ENCODE measurements around the gene RGS6. TPM values are rescaled to one million over a fixed set of nuclear protein-coding genes. Genes with fewer than 3 reads are reported as not detected.

RGS6 gene
- total RNA-seq, 2 donors from 2014 or later = 3.2 TPM; not detected in 1

- 60% methylated on average over 3 of the region's 3 CpGs for WGBS
- Histone ChIP-seq H3K4me1 (replicated peaks) (no peaks in the 10 kb centered on the region), H3K9me3 (no peaks in the 10 kb centered on the region), H3K36me3 (no peaks in the 10 kb centered on the region), H3K4me3 (no peak overlapping the region), H3K27ac (no peak overlapping the region), H3K27me3 (replicated peaks; ENCODE audit: insufficient read depth) (no peaks in the 10 kb centered on the region)
- DNase-seq (ENCODE audit: low spot score) = no peak
- intact Hi-C loops (cut with DNase I) = no loop called here
- TF ChIP-seq POLR2AphosphoS5 (IDR thresholded peaks at IDR 0.05) (no peak), POLR2A (IDR thresholded peaks at IDR 0.05) (no peak), CTCF (IDR thresholded peaks at IDR 0.05) (no peak)
Measured at GRCh38 chr14:72060460-72060859, 128.2 kb downstream of the RGS6 start.

GRCh38 chr14:72060917-72061316 lies 128.7 kb downstream of the RGS6 start:
- Histone ChIP-seq H3K27me3 (replicated peaks; ENCODE audit: insufficient read depth) (no peaks in the 10 kb centered on the region), H3K4me1 (replicated peaks) (no peaks in the 10 kb centered on the region), H3K9me3 (no peaks in the 10 kb centered on the region), H3K36me3 (no peaks in the 10 kb centered on the region), H3K27ac (no peak overlapping the region), H3K4me3 (no peak overlapping the region)
- intact Hi-C loops (cut with DNase I) = no loop called here
- TF ChIP-seq POLR2AphosphoS5 (IDR thresholded peaks at IDR 0.05) (no peak), POLR2A (IDR thresholded peaks at IDR 0.05) (no peak), CTCF (IDR thresholded peaks at IDR 0.05) (no peak)
- 75% methylated on average over 1 of the region's 1 CpG for WGBS
- no peak for DNase-seq (ENCODE audit: low spot score)

- no peaks in the 10 kb centered on the region for H3K27me3 ChIP-seq (replicated peaks; ENCODE audit: insufficient read depth)
- no peaks in the 10 kb centered on the region for H3K36me3 ChIP-seq
- intact Hi-C loops (cut with DNase I) = no loop called here
- no peak for TF ChIP-seq POLR2A (IDR thresholded peaks at IDR 0.05)
- TF ChIP-seq POLR2AphosphoS5 (IDR thresholded peaks at IDR 0.05) = no peak
- no peak for TF ChIP-seq CTCF (IDR thresholded peaks at IDR 0.05)
- no peak for DNase-seq (ENCODE audit: low spot score)
- no peaks in the 10 kb centered on the region for H3K9me3 ChIP-seq
- no peak overlapping the region for H3K27ac ChIP-seq
- H3K4me3 ChIP-seq = no peak overlapping the region
- H3K4me1 ChIP-seq (replicated peaks) = no peaks in the 10 kb centered on the region
- WGBS = 66% methylated on average over 1 of the region's 1 CpG
Measured at GRCh38 chr14:72061718-72062117, 129.5 kb downstream of the RGS6 start.

- H3K9me3 ChIP-seq = no peaks in the 10 kb centered on the region
- 67% methylated on average over 4 of the region's 4 CpGs for WGBS
- TF ChIP-seq CTCF (IDR thresholded peaks at IDR 0.05) (no peak), POLR2AphosphoS5 (IDR thresholded peaks at IDR 0.05) (no peak), POLR2A (IDR thresholded peaks at IDR 0.05) (no peak)
- H3K27ac ChIP-seq = no peak overlapping the region
- intact Hi-C loops (cut with DNase I) = no loop called here
- DNase-seq (ENCODE audit: low spot score) = no peak
- H3K4me1 ChIP-seq (replicated peaks) = no peaks in the 10 kb centered on the region
- no peaks in the 10 kb centered on the region for H3K27me3 ChIP-seq (replicated peaks; ENCODE audit: insufficient read depth)
- no peak overlapping the region for H3K4me3 ChIP-seq
- no peaks in the 10 kb centered on the region for H3K36me3 ChIP-seq
Measured at GRCh38 chr14:72063761-72064282, 131.6 kb downstream of the RGS6 start.

GRCh38 chr14:72064501-72064900 lies 132.3 kb downstream of the RGS6 start:
- no peaks in the 10 kb centered on the region for H3K36me3 ChIP-seq
- no peaks in the 10 kb centered on the region for H3K9me3 ChIP-seq
- DNase-seq (ENCODE audit: low spot score) = no peak
- H3K4me1 ChIP-seq (replicated peaks) = no peaks in the 10 kb centered on the region
- intact Hi-C loops (cut with DNase I) = no loop called here
- H3K4me3 ChIP-seq = no peak overlapping the region
- no peaks in the 10 kb centered on the region for H3K27me3 ChIP-seq (replicated peaks; ENCODE audit: insufficient read depth)
- TF ChIP-seq CTCF (IDR thresholded peaks at IDR 0.05) (no peak), POLR2AphosphoS5 (IDR thresholded peaks at IDR 0.05) (no peak), POLR2A (IDR thresholded peaks at IDR 0.05) (no peak)
- no peak overlapping the region for H3K27ac ChIP-seq
- WGBS = 26% methylated on average over 4 of the region's 4 CpGs
